ENCODE results near the gene SYT11. TPM values are rescaled to one million over a fixed set of nuclear protein-coding genes. Genes with fewer than 3 reads are reported as not detected.
"Not testable (repeated sequence)": the region's sequence is repeated elsewhere in the genome, so short reads cannot be mapped to it uniquely, and the experiment has no call there.

The SYT11 gene
- total RNA-seq, 2 donors from 2014 or later = 30.6 to 35.3 TPM

- Mint-ChIP-seq H3K27me3 (ENCODE audit: low read depth) (no peaks in the 10 kb centered on the region), H3K36me3 (ENCODE audit: insufficient read depth in 2 of 2) (peaks cover 12 to 33% of the 10 kb centered on the region in 2 donors), H3K4me1 (ENCODE audit: low read depth) (peaks cover 27% of the 10 kb centered on the region), H3K27ac (peak overlapping the region; percentile 10), H3K4me3 (no peak overlapping the region), H3K9me3 (no peaks in the 10 kb centered on the region)
- ATAC-seq (replicated peaks in 1 of 2) = no peak
- no peak for DNase-seq
Observed at GRCh38 chr1:155913969-155914757, 54.8 kb downstream of the SYT11 start.

- no peak for ATAC-seq (replicated peaks in 1 of 2)
- no peaks in the 10 kb centered on the region for H3K4me1 Mint-ChIP-seq (ENCODE audit: low read depth)
- peaks cover 17 to 43% of the 10 kb centered on the region in 2 donors for H3K36me3 Mint-ChIP-seq (ENCODE audit: insufficient read depth in 2 of 2)
- H3K4me3 Mint-ChIP-seq = no peak overlapping the region
- DNase-seq = no peak
- no peaks in the 10 kb centered on the region for H3K27me3 Mint-ChIP-seq (ENCODE audit: low read depth)
- H3K27ac Mint-ChIP-seq = no peak overlapping the region
- no peaks in the 10 kb centered on the region for H3K9me3 Mint-ChIP-seq
Observed at GRCh38 chr1:155918660-155919059, 59.3 kb downstream of the SYT11 start.

DNA sequence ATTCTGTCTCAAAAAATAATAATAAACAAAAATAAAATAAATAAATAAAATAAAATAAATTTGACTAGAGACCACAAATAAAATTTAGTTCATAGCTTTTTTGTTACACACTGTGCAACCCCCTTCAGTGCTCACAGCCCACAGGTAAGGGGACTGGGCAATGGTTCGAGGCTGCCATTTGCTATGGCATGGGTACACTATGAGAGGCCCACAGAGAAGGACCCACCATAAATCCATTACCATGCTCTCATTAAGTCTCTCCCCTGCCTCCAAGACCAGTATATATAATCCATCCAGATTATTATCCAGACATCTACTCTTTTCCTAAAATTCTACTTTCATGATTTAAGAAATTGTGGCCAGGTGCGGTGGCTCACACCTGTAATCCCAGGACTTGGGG, 60.4 kb downstream of the SYT11 start:
- H3K27me3 Mint-ChIP-seq (ENCODE audit: low read depth) = no peaks in the 10 kb centered on the region
- H3K27ac Mint-ChIP-seq = no peak overlapping the region
- H3K4me1 Mint-ChIP-seq (ENCODE audit: low read depth) = no peaks in the 10 kb centered on the region
- ATAC-seq (replicated peaks in 1 of 2) (no peak), DNase-seq (no peak)
- peaks cover 14 to 39% of the 10 kb centered on the region in 2 donors for H3K36me3 Mint-ChIP-seq (ENCODE audit: insufficient read depth in 2 of 2)
- no peak overlapping the region for H3K4me3 Mint-ChIP-seq
- no peaks in the 10 kb centered on the region for H3K9me3 Mint-ChIP-seq

GRCh38 chr1:155920717-155921116, 61.4 kb downstream of the SYT11 start:
- no peak overlapping the region for H3K4me3 Mint-ChIP-seq
- no peak for DNase-seq

DNA sequence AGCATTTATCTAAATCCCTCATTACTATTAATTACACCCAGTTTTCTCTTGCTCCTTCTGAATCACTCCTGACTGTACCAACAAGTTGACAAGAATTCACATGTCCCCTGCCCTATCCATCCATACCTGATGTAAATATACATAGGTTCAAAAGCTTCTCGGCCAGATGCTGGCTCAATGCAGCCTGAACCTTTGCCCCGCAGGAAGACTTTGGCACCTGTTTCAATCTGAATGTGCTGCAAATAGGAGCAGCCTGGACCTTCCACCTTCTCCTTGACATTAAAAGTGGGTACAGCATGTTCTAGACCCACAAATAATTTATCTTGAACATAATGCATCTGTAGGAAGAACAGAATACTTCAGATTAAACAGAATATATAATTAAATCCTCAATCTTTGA, 66.1 kb downstream of the SYT11 start:
- peaks cover 15% of the 10 kb centered on the region for H3K4me1 Mint-ChIP-seq (ENCODE audit: low read depth)
- ATAC-seq (replicated peaks in 1 of 2) (no peak), DNase-seq (no peak)
- H3K27ac Mint-ChIP-seq = peak overlapping the region; percentile 81
- H3K4me3 Mint-ChIP-seq = no peak overlapping the region
- no peaks in the 10 kb centered on the region for H3K27me3 Mint-ChIP-seq (ENCODE audit: low read depth)
- peaks cover 19 to 55% of the 10 kb centered on the region in 2 donors for H3K36me3 Mint-ChIP-seq (ENCODE audit: insufficient read depth in 2 of 2)
- no peaks in the 10 kb centered on the region for H3K9me3 Mint-ChIP-seq

More at GRCh38 chr1:155920717-155921116, 61.4 kb downstream of the SYT11 start:
- peak overlapping the region; percentile 28 for H3K27ac Mint-ChIP-seq
- no peaks in the 10 kb centered on the region for H3K9me3 Mint-ChIP-seq
- H3K27me3 Mint-ChIP-seq (ENCODE audit: low read depth) = no peaks in the 10 kb centered on the region
- peaks cover 18 to 41% of the 10 kb centered on the region in 2 donors for H3K36me3 Mint-ChIP-seq (ENCODE audit: insufficient read depth in 2 of 2)
- no peaks in the 10 kb centered on the region for H3K4me1 Mint-ChIP-seq (ENCODE audit: low read depth)
- no peak for ATAC-seq (replicated peaks in 1 of 2)

DNA sequence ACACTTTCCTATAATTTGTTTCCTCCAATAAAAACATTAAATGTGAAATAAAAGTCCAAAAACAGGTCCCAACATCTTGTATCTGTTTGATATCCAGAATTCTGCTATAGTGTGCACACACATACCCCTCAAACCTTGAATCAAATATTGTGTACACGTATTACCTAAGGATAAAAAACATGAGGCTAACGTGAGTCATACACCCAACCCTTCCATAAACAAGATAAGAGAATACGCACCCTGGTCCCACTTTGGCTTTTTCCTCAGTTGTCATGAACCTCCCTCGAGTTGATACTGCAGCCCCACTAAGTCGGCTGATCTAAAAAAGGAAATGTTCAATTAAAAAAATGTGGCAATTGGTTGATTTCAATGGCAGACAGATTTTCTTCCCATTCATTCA, 69.7 kb downstream of the SYT11 start:
- no peak for DNase-seq
- peaks cover 44% of the 10 kb centered on the region for H3K4me1 Mint-ChIP-seq (ENCODE audit: low read depth)
- no peaks in the 10 kb centered on the region for H3K27me3 Mint-ChIP-seq (ENCODE audit: low read depth)
- peaks cover 12 to 52% of the 10 kb centered on the region in 2 donors for H3K36me3 Mint-ChIP-seq (ENCODE audit: insufficient read depth in 2 of 2)
- H3K27ac Mint-ChIP-seq = peak overlapping the region; percentile 64
- no peak overlapping the region for H3K4me3 Mint-ChIP-seq
- no peak for ATAC-seq (replicated peaks in 1 of 2)
- H3K9me3 Mint-ChIP-seq = no peaks in the 10 kb centered on the region

DNA sequence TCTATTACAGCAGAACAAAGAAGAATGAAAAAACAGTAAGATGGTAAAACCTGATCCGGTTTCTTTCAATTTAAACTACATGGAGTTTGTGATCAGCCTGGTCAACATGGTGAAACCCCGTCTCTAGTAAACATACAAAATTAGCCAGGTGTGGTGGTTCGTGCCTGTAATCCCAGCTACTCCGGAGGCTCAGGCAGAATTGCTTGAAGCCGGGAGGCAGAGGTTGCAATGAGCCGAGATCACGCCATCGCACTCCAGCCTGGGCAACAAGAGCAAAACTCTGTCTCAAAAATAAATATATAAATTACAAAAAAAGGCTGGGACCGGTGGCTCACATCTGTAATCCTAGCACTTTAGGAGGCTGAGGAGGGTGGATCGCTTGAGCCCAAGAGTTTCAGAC, 71.4 kb downstream of the SYT11 start:
- Mint-ChIP-seq H3K36me3 (ENCODE audit: insufficient read depth in 2 of 2) (peaks cover 8 to 45% of the 10 kb centered on the region in 2 donors), H3K4me3 (peak overlapping the region; percentile 74 to 90), H3K4me1 (ENCODE audit: low read depth) (peaks cover 44% of the 10 kb centered on the region), H3K27ac (peak overlapping the region; percentile 94)
- not testable (repeated sequence) for H3K9me3 Mint-ChIP-seq; DNase-seq; ATAC-seq (replicated peaks in 1 of 2); H3K27me3 Mint-ChIP-seq (ENCODE audit: low read depth)

- Mint-ChIP-seq H3K36me3 (ENCODE audit: insufficient read depth in 2 of 2) (peaks cover 8 to 40% of the 10 kb centered on the region in 2 donors), H3K4me1 (ENCODE audit: low read depth) (peaks cover 49% of the 10 kb centered on the region), H3K9me3 (no peaks in the 10 kb centered on the region), H3K27me3 (ENCODE audit: low read depth) (no peaks in the 10 kb centered on the region), H3K27ac (peak overlapping the region; percentile 94), H3K4me3 (peak overlapping the region; percentile 74 to 90)
- ATAC-seq (replicated peaks in 1 of 2) (no peak), DNase-seq (no peak)
Observed at GRCh38 chr1:155931332-155932038, 72.1 kb downstream of the SYT11 start.

DNA sequence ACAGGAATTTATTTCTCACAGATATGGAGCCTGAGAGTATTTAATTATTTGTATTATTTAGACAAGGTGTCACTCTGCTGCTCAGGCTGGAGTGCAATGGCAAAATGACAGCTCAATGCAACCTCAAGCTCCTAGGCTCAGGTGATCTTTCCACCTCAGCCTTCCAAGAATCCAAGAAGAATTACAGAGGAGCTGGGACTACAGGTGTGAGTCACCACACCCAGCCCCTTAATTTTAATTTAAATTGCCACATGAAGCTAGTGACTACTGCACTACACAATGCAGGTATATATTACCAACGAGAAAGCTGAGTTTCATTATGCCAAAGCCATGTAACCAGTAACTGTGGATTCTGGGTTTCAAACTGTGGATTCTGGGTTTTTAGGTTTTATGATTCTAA, 72.7 kb downstream of the SYT11 start:
- Mint-ChIP-seq H3K4me1 (ENCODE audit: low read depth) (peaks cover 49% of the 10 kb centered on the region), H3K27me3 (ENCODE audit: low read depth) (no peaks in the 10 kb centered on the region), H3K27ac (peak overlapping the region; percentile 94), H3K36me3 (ENCODE audit: insufficient read depth in 2 of 2) (peaks cover 2 to 34% of the 10 kb centered on the region in 2 donors), H3K4me3 (peak overlapping the region in 1 of 2 donors; percentile 90), H3K9me3 (no peaks in the 10 kb centered on the region)
- DNase-seq (no peak), ATAC-seq (replicated peaks in 1 of 2) (no peak)

- Mint-ChIP-seq H3K4me3 (peak overlapping the region in 1 of 2 donors; percentile 90), H3K4me1 (ENCODE audit: low read depth) (peaks cover 49% of the 10 kb centered on the region), H3K27ac (peak overlapping the region; percentile 94), H3K27me3 (ENCODE audit: low read depth) (no peaks in the 10 kb centered on the region), H3K36me3 (ENCODE audit: insufficient read depth in 2 of 2) (peaks cover 2 to 34% of the 10 kb centered on the region in 2 donors), H3K9me3 (no peaks in the 10 kb centered on the region)
- ATAC-seq (replicated peaks in 1 of 2) (no peak), DNase-seq (no peak)
Observed at GRCh38 chr1:155932487-155932886, 73.1 kb downstream of the SYT11 start.

GRCh38 chr1:155933591-155934096, 74.3 kb downstream of the SYT11 start:
- ATAC-seq (replicated peaks in 1 of 2) = no peak
- no peak for DNase-seq
- Mint-ChIP-seq H3K36me3 (ENCODE audit: insufficient read depth in 2 of 2) (peaks cover 2 to 25% of the 10 kb centered on the region in 2 donors), H3K27me3 (ENCODE audit: low read depth) (no peaks in the 10 kb centered on the region), H3K27ac (no peak overlapping the region), H3K4me1 (ENCODE audit: low read depth) (peaks cover 58% of the 10 kb centered on the region), H3K4me3 (no peak overlapping the region), H3K9me3 (no peaks in the 10 kb centered on the region)

DNA sequence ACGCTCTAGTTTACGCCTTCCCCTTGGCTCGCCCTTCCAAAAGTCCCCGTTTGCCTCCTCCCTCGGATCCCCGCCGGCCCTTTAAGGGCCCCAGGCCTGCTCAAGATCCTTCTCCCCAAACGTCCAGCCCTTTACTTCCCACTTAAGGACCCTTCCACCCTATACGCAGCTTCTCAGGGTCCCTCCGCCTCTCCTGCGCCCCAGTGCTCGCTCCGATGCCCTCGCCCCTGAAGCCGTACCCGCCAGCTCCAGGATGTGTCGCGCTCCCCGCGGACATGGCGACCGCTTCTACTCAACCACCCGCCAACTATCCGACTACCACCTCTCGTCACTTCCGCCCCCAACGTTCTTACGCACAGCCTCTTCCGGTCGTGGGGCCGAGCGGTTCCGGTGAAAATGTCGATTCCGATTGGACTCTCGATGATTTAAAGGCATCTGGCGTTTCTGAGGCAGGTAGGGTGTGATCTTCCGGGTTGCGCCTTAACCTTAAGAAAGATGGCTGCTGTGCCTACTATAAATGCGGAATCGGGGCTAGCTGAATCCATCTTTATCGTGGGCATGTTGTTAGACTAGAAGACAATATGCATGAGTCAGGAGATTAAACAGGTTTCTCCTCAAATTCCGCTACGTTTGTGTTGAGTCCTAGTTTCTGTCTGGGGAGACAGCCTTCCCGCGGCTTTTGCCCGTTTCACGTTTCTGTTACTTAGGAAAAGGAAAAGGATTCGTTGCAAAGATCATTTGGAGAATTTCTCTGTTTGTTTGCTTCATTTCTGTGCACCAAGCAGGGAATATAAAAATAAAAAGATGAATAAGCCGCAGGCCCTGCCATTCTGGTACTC, 74.9 kb downstream of the SYT11 start, which contains the start of gene KHDC4:
KHDC4 (minus strand) TSS at position 317 of the 839 bp plus-strand sequence; CDS start at position 277, 40 bp downstream.
- Mint-ChIP-seq H3K9me3 (no peaks in the 10 kb centered on the region), H3K4me1 (ENCODE audit: low read depth) (peaks cover 58% of the 10 kb centered on the region), H3K27ac (no peak within 1 kb of the TSS), H3K36me3 (ENCODE audit: insufficient read depth in 2 of 2) (peaks cover 2 to 20% of the 10 kb centered on the region in 2 donors), H3K27me3 (ENCODE audit: low read depth) (no peaks in the 10 kb centered on the region), H3K4me3 (no peak within 1 kb of the TSS)
- peak; percentile 94 to 96 for DNase-seq
- ATAC-seq (replicated peaks in 1 of 2) = peak; percentile 95 to 96

All from activated T-cell treated with anti-CD3 and anti-CD28 coated beads, Interleukin-2, amount 50 U/mL, for 72 hours (primary cell).